Loucy (cell line): ENCODE results near the gene ARF1.
A peak's percentile ranks its signal among the peaks of the same experiment; 100 is the strongest.

Experiments
- H2AFZ ChIP-seq: fragments of 200-600 bp; sonication (generic); 2 replicates; pipeline ENCODE4 v1.6.0; 2016; ENCODE audit warnings: antibody characterized with exemption, mild to moderate bottlenecking, low read length, moderate library complexity
- H3F3A ChIP-seq: fragments of 200-600 bp; 2 replicates; pipeline ENCODE4 v1.6.0; 2016; ENCODE audit warnings: antibody characterized with exemption, low read depth, mild to moderate bottlenecking
- H3K27me3 ChIP-seq: fragments of 200-600 bp; sonication (generic); 2 replicates; pipeline ENCODE4 v1.6.1; 2014; ENCODE audit warnings: low read length, mild to moderate bottlenecking; ENCODE audit not compliant: insufficient read depth, poor library complexity, severe bottlenecking
- H3K36me3 ChIP-seq: fragments of 200-600 bp; sonication (generic); 2 replicates; pipeline ENCODE4 v1.6.1; 2016; ENCODE audit warnings: low read length; ENCODE audit not compliant: insufficient read depth
- H3K4me1 ChIP-seq: fragments of 200-600 bp; sonication (generic); 2 replicates; pipeline ENCODE4 v1.5.1; 2014; ENCODE audit warnings: low read length, mild to moderate bottlenecking; ENCODE audit not compliant: insufficient read depth, poor library complexity, severe bottlenecking
- H3K4me2 ChIP-seq: fragments of 200-600 bp; sonication (generic); 2 replicates; pipeline ENCODE4 v1.6.0; 2014; ENCODE audit warnings: antibody characterized with exemption, low read length, low read depth, mild to moderate bottlenecking; ENCODE audit not compliant: poor library complexity, severe bottlenecking
- H3K4me3 ChIP-seq: fragments of 200-600 bp; sonication (generic); 2 replicates; pipeline ENCODE4 v1.5.1; 2014; ENCODE audit warnings: low read length, mild to moderate bottlenecking, mixed read lengths; ENCODE audit not compliant: poor library complexity, severe bottlenecking
- H3K79me2 ChIP-seq: fragments of 200-600 bp; sonication (generic); 2 replicates; pipeline ENCODE4 v1.6.1; 2014; ENCODE audit warnings: low read length; ENCODE audit not compliant: insufficient read depth
- H3K9ac ChIP-seq: fragments of 200-600 bp; sonication (generic); 2 replicates; pipeline ENCODE4 v1.6.0; 2014; ENCODE audit warnings: mild to moderate bottlenecking, low read depth, low read length, moderate library complexity; ENCODE audit not compliant: poor library complexity, severe bottlenecking
- H3K9me2 ChIP-seq: fragments of 200-600 bp; sonication (generic); replicated peaks from 2 replicates; pipeline ENCODE4 v1.6.1; 2016; ENCODE audit warnings: low read depth, low read length, mixed read lengths
- H3K9me3 ChIP-seq: fragments of 200-600 bp; sonication (generic); 2 replicates; pipeline ENCODE4 v1.6.1; 2014; ENCODE audit warnings: mild to moderate bottlenecking, antibody characterized with exemption, low read length, low read depth; ENCODE audit not compliant: insufficient read depth
- H4K20me1 ChIP-seq: fragments of 200-600 bp; sonication (generic); 2 replicates; pipeline ENCODE4 v1.6.0; 2014; ENCODE audit warnings: antibody characterized with exemption, low read length, mild to moderate bottlenecking; ENCODE audit not compliant: insufficient read depth, poor library complexity, severe bottlenecking
- EZH2phosphoT487 ChIP-seq: fragments of 200-600 bp; IDR thresholded peaks from 2 replicates; pipeline ENCODE4 v1.6.1; 2018; ENCODE audit warnings: antibody characterized with exemption, mild to moderate bottlenecking, moderate library complexity, borderline replicate concordance
- TF ChIP-seq, protein P1 (sequence below): fragments of 200-600 bp; sonication (generic); conservative IDR thresholded peaks from 2 replicates; pipeline ENCODE4 v1.5.1; 2014; ENCODE audit warnings: mild to moderate bottlenecking, antibody characterized with exemption, low read length

The ARF1 gene

DNA sequence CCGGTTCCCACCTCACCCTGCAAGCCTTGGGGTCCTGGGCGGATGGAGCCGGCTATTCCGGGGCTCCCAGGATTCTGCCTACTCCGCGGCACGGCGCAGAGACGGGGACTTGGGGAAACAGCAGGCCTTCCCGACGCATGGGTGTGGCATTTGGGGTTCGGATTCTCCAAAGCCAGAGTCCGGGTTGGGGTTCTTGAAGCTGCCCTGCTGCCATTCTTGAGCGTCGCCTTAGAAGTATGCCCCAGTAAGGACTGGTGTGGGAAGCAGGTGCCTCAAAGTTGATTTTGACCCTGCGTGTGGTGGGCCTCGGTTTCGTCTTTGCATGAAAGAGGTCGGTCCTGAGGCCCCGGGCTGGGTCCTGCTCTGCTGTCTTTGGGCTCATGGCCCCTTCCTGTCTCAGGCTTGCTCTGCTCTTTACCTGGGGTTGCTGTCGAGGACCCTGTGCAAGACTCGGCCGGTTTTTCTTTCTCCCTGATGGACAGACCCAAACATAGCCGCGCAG lies 58.3 kb downstream of the ARF1 start:
- Histone ChIP-seq H3K27me3 (no peaks in the 10 kb centered on the region), H2AFZ (no peak overlapping the region; the same call in 1 of the 2 replicates), H3K36me3 (no peaks in the 10 kb centered on the region; the same call in 1 of the 2 replicates), H3K79me2 (peaks cover 56% of the 10 kb centered on the region), H4K20me1 (peaks cover 54% of the 10 kb centered on the region), H3K9me3 (no peaks in the 10 kb centered on the region), H3K4me2 (peak overlapping the region; percentile 95), H3K9ac (peak overlapping the region; percentile 93), H3F3A (no peaks in the 10 kb centered on the region), H3K9me2 (no peaks in the 10 kb centered on the region), H3K4me3 (peak overlapping the region; percentile 99), H3K4me1 (peaks cover 35% of the 10 kb centered on the region)
- no peak for TF ChIP-seq EZH2phosphoT487
- TF ChIP-seq, protein P1, sequence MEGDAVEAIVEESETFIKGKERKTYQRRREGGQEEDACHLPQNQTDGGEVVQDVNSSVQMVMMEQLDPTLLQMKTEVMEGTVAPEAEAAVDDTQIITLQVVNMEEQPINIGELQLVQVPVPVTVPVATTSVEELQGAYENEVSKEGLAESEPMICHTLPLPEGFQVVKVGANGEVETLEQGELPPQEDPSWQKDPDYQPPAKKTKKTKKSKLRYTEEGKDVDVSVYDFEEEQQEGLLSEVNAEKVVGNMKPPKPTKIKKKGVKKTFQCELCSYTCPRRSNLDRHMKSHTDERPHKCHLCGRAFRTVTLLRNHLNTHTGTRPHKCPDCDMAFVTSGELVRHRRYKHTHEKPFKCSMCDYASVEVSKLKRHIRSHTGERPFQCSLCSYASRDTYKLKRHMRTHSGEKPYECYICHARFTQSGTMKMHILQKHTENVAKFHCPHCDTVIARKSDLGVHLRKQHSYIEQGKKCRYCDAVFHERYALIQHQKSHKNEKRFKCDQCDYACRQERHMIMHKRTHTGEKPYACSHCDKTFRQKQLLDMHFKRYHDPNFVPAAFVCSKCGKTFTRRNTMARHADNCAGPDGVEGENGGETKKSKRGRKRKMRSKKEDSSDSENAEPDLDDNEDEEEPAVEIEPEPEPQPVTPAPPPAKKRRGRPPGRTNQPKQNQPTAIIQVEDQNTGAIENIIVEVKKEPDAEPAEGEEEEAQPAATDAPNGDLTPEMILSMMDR: no peak

DNA sequence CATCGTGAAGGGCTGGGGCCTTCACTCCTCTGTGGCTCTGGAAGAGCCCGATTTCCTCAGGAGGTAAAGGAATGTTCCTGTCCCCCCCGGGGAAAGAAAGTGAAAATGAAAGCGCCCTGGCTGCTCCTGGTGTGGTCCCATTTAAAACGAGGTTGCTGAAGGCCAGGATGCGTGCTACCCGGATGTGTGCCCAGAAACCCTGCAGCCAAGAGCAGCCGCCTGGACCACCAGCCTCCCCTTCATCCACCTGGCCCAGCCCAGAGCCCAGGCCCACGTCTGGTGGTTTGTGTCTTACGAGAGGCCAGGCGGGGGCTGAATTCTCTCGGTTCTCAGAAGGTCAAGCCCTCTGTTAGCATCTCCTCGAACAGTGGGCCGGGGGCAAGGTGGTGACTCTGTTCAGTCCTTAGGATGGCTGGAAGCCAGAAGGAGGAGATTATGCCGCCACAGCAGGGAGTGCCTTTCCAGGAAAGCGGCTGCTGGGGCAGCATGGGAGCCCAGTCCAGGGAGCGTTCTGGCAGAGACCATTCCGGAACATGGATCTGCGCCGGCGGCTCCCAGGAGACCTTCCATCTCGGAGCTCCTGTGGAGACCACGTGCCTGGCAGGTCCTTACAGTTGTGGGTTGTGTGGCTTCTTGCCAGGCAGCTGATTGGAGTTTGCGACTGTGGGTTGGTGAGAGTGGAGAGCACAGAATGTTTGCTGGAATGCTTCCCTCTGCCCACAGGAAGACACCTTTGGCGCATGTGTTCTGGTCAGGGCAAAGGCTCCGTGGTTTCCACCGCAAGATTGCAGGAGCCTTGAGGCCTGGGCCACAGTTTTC lies 58.9 kb downstream of the ARF1 start:
- no peaks in the 10 kb centered on the region for H3K9me2 ChIP-seq
- H2AFZ ChIP-seq: no peak overlapping the region
- peak overlapping the region; percentile 95 for H3K4me2 ChIP-seq
- H3K9ac ChIP-seq: peak overlapping the region; percentile 93
- peaks cover 63% of the 10 kb centered on the region for H3K79me2 ChIP-seq
- H3K9me3 ChIP-seq: no peaks in the 10 kb centered on the region
- peaks cover 35% of the 10 kb centered on the region for H3K4me1 ChIP-seq
- no peaks in the 10 kb centered on the region for H3K27me3 ChIP-seq
- no peaks in the 10 kb centered on the region; the same call in 1 of the 2 replicates for H3K36me3 ChIP-seq
- H3K4me3 ChIP-seq: peak overlapping the region; percentile 99
- TF ChIP-seq, protein P1: no peak
- no peak for TF ChIP-seq EZH2phosphoT487
- peaks cover 61% of the 10 kb centered on the region for H4K20me1 ChIP-seq
- no peaks in the 10 kb centered on the region for H3F3A ChIP-seq

DNA sequence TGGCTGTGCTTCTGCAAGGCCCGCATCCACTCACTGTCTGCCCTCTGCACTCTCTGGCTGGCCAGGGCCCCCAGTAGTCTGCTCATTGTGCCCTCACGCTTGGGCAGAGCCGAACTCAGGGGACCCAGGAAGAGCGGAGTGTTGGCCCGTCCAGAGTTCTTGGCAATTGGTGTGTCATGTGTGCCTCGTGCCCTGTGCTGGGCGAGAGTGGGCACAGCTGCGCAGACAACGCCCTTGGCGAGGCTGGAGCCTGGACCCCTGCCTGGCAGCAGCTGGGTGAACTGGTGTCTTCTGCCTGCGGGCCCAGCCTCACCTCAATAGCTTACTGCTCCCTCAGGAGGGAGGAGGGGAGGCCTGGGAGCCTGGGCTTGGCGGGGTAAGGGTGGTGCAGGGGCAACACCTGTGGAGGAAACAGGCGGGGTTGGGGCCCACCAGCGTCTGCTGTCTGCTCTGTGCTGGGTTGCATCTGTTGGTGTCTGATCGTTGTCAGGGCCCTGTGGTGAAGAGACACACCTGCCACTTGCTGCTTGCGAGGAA lies 59.7 kb downstream of the ARF1 start:
- Histone ChIP-seq H3K27me3 (no peaks in the 10 kb centered on the region), H3K9ac (peak overlapping the region; percentile 93), H3K36me3 (no peaks in the 10 kb centered on the region; the same call in 1 of the 2 replicates), H3K4me3 (peak overlapping the region; percentile 99), H3F3A (no peaks in the 10 kb centered on the region), H3K4me2 (peak overlapping the region; percentile 95), H2AFZ (no peak overlapping the region), H3K4me1 (peaks cover 31% of the 10 kb centered on the region), H3K79me2 (peaks cover 70% of the 10 kb centered on the region), H4K20me1 (peaks cover 62% of the 10 kb centered on the region), H3K9me3 (no peaks in the 10 kb centered on the region), H3K9me2 (no peaks in the 10 kb centered on the region)
- TF ChIP-seq EZH2phosphoT487: no peak
- TF ChIP-seq, protein P1: no peak
